ENCODE measurements around the gene KLF14. TPM values are rescaled to one million over a fixed set of nuclear protein-coding genes. Genes with fewer than 3 reads are reported as not detected.

The KLF14 gene
- total RNA-seq, 4 donors from 2014 or later: 0.40 to 0.42 TPM; not detected in 2

GRCh38 chr7:130723784-130724183, 10.2 kb downstream of the KLF14 start:
- H3K27ac ChIP-seq: no peak overlapping the region
- H3K36me3 ChIP-seq: no peaks in the 10 kb centered on the region
- H3K4me1 ChIP-seq: no peaks in the 10 kb centered on the region
- H3K9me3 ChIP-seq: no peaks in the 10 kb centered on the region
- 82% methylated on average over 4 of the region's 4 CpGs for WGBS
- no peak for DNase-seq (ENCODE audit: low spot score in 2 of 2)
- H3K27me3 ChIP-seq: peaks cover 9% of the 10 kb centered on the region
- no peak for TF ChIP-seq EP300 (IDR thresholded peaks at IDR 0.05)
- no peak for TF ChIP-seq POLR2A (IDR thresholded peaks at IDR 0.05)
- no peak for TF ChIP-seq POLR2AphosphoS5 (IDR thresholded peaks at IDR 0.05)
- TF ChIP-seq CTCF (IDR thresholded peaks at IDR 0.05): no peak
- H3K4me3 ChIP-seq: no peak overlapping the region

- TF ChIP-seq CTCF (IDR thresholded peaks at IDR 0.05) (peak; percentile 32 to 48), POLR2AphosphoS5 (IDR thresholded peaks at IDR 0.05) (no peak)
- Histone ChIP-seq H3K27ac (no peak overlapping the region), H3K4me3 (no peak overlapping the region), H3K36me3 (no peaks in the 10 kb centered on the region), H3K27me3 (peaks cover 5% of the 10 kb centered on the region), H3K4me1 (no peaks in the 10 kb centered on the region), H3K9me3 (no peaks in the 10 kb centered on the region)
- WGBS: 27% methylated on average over 5 of the region's 5 CpGs
- DNase-seq (ENCODE audit: low spot score in 2 of 2): peak in 1 of 2 donors; percentile 77
These were observed 12.3 kb downstream of the KLF14 start for GRCh38 chr7:130721486-130722277.

GRCh38 chr7:130719541-130719940, 14.5 kb downstream of the KLF14 start:
- no peak for DNase-seq (ENCODE audit: low spot score in 2 of 2)
- TF ChIP-seq POLR2AphosphoS5 (IDR thresholded peaks at IDR 0.05) (no peak), CTCF (IDR thresholded peaks at IDR 0.05) (no peak), POLR2A (IDR thresholded peaks at IDR 0.05) (no peak), EP300 (IDR thresholded peaks at IDR 0.05) (no peak)
- H3K9me3 ChIP-seq: no peaks in the 10 kb centered on the region
- H3K27ac ChIP-seq: no peak overlapping the region
- no peaks in the 10 kb centered on the region for H3K4me1 ChIP-seq
- no peak overlapping the region for H3K4me3 ChIP-seq
- H3K36me3 ChIP-seq: no peaks in the 10 kb centered on the region
- WGBS: 81% methylated on average over 2 of the region's 2 CpGs
- peaks cover 3% of the 10 kb centered on the region for H3K27me3 ChIP-seq

GRCh38 chr7:130712416-130712815, 21.6 kb downstream of the KLF14 start:
- H3K27me3 ChIP-seq: peaks cover 9% of the 10 kb centered on the region
- H3K36me3 ChIP-seq: no peaks in the 10 kb centered on the region

More at GRCh38 chr7:130712416-130712815, 21.6 kb downstream of the KLF14 start:
- Histone ChIP-seq H3K27ac (no peak overlapping the region), H3K4me3 (no peak overlapping the region), H3K4me1 (no peaks in the 10 kb centered on the region), H3K9me3 (no peaks in the 10 kb centered on the region)
- no peak for TF ChIP-seq POLR2AphosphoS5 (IDR thresholded peaks at IDR 0.05)
- TF ChIP-seq CTCF (IDR thresholded peaks at IDR 0.05): no peak
- TF ChIP-seq EP300 (IDR thresholded peaks at IDR 0.05): no peak
- no peak for TF ChIP-seq POLR2A (IDR thresholded peaks at IDR 0.05)
- WGBS: 30% methylated on average over 3 of the region's 3 CpGs
- DNase-seq (ENCODE audit: low spot score in 2 of 2): no peak

Measured in suprapubic skin (tissue), 4 donors.